Measurements from ENCODE around the gene JAKMIP3.

DNA sequence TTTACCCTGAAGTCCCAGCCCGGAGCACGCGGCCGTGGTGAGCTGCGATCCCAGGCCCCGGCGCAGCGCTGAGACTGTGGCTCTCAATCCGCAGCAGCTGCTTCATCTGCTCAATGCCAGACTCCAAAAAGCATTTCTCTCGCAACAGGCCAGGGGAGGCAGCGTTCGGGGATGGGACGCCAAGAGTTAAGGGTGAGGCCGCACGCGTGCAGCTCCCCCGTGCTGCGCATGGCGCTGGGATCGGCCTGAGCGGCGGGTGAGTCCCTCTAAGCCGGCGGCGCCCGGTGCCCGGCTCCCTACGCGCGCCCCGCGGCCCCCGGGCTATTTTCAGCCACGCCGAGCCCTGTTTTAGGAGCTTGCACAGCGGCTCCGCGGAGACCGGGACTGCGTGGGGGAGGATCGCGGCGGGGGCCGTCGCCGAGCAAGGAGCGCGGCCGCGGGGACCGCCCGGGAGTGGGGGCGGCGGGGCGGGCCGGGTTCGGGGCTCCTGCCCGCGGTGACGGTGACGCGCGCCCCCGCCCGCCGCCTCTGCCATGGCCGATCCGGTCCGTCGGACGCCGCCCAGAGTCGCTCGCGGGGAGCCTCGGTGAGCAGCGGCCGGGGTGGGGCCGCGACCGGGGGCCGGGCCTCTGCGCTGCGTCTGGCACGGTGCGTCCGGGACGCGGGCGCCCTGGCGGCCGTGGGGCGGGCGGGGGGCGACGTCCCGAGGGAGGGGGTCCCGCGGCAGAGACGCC is 29.4 kb upstream of the JAKMIP3 start:
- TF ChIP-seq, protein P1, sequence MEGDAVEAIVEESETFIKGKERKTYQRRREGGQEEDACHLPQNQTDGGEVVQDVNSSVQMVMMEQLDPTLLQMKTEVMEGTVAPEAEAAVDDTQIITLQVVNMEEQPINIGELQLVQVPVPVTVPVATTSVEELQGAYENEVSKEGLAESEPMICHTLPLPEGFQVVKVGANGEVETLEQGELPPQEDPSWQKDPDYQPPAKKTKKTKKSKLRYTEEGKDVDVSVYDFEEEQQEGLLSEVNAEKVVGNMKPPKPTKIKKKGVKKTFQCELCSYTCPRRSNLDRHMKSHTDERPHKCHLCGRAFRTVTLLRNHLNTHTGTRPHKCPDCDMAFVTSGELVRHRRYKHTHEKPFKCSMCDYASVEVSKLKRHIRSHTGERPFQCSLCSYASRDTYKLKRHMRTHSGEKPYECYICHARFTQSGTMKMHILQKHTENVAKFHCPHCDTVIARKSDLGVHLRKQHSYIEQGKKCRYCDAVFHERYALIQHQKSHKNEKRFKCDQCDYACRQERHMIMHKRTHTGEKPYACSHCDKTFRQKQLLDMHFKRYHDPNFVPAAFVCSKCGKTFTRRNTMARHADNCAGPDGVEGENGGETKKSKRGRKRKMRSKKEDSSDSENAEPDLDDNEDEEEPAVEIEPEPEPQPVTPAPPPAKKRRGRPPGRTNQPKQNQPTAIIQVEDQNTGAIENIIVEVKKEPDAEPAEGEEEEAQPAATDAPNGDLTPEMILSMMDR (IDR thresholded peaks at IDR 0.05; ENCODE audit: insufficient read depth, low read length, poor library complexity, severe bottlenecking) = no peak
- no peak for TF ChIP-seq EZH2phosphoT487 (conservative IDR thresholded peaks at IDR 0.05; ENCODE audit: low read length)
